Amygdala (tissue), 56 donors: ENCODE data around the gene CCPG1.
"Not testable (repeated sequence)": the region's sequence is repeated elsewhere in the genome, so short reads cannot be mapped to it uniquely, and the experiment has no call there.

Source experiments
- DNase-seq, 56 donors: peaks; one replicate each; lab custom pipeline; 2025; lab: John Stamatoyannopoulos, UW

Gene CCPG1, protein sequence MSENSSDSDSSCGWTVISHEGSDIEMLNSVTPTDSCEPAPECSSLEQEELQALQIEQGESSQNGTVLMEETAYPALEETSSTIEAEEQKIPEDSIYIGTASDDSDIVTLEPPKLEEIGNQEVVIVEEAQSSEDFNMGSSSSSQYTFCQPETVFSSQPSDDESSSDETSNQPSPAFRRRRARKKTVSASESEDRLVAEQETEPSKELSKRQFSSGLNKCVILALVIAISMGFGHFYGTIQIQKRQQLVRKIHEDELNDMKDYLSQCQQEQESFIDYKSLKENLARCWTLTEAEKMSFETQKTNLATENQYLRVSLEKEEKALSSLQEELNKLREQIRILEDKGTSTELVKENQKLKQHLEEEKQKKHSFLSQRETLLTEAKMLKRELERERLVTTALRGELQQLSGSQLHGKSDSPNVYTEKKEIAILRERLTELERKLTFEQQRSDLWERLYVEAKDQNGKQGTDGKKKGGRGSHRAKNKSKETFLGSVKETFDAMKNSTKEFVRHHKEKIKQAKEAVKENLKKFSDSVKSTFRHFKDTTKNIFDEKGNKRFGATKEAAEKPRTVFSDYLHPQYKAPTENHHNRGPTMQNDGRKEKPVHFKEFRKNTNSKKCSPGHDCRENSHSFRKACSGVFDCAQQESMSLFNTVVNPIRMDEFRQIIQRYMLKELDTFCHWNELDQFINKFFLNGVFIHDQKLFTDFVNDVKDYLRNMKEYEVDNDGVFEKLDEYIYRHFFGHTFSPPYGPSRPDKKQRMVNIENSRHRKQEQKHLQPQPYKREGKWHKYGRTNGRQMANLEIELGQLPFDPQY

DNA sequence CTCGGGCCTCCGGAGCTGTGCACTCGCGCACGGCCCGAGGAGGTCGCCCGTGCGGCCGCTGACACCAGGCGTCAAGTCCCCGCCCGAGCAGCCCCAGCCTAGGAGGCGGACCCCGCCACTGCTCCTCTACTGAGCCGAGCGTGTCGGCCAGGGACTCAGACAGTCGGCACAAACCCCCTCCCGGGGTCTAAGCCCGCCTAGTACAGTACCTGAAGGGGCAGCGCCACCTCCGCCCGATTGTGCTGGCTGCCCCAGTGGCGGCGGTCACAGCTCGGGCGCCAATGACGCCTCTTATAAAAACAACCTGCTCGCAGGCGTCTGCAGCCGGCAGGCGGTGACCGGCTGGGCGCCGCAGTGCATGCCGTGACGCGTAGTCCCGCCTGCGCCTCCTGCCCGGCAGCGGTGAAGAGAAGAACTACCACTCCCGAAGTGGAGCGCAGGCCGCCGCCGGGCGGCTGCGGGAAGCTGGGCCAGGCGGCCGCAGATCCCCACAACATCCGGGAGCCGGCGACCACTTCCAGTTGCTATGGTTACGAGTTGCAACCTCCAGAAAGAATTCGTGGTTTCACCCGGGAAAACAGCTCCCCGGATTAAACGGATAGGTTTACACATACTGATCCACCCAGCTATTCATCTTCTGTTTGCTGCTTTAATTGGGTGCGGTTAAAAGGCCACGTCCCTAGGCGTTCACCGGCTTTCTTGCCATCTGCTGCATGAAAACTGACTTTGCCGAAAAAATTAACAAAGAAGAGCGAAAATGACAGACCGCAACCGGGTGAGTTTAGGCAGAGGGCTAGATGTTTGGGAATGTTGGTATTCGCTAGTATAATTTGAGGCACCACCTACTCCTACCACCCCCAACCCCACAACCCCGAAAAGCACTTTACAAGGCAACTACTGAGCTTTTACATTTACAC, at the start of gene CCPG1, which contains the start of gene PIERCE2:
TSS of gene CCPG1 (minus strand) at position 348 of the 917 bp plus-strand sequence. CDS start 18,935 bp downstream, outside the sequence.
TSS of gene PIERCE2 (plus strand) at position 484 of the 917 bp plus-strand sequence. CDS start at position 758, 274 bp downstream.
- peak; percentile 37 to 94 (median 86) for DNase-seq

DNA sequence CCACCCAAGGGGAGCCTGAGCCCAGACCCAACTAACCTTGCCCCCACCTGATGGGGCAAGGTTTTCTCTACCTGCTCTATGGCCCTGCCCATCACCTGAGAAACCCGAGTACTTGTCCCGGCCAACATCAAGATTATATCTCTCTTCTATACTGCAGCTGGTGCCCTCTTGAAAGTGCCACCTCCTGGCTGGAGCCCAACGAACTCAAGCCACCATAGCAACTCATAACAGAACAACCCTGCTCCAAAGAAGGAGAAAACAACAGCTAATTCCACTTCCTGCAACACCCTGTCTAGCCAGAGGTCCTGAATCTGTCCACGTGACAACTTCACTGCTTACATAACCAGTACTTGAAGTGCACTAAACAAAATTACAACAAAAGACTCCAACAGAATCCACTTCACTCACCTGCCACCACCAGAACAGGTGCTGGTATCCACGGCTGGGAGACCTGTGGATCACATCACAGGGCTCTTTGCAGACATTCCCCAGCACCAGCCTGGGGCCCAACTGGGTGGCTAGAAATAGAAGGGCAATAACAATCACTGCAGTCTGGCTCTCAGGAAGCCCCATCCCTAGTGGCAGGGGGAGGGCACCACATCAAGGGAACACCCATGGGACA, 49.4 kb upstream of the CCPG1 start:
- no peak for DNase-seq

DNA sequence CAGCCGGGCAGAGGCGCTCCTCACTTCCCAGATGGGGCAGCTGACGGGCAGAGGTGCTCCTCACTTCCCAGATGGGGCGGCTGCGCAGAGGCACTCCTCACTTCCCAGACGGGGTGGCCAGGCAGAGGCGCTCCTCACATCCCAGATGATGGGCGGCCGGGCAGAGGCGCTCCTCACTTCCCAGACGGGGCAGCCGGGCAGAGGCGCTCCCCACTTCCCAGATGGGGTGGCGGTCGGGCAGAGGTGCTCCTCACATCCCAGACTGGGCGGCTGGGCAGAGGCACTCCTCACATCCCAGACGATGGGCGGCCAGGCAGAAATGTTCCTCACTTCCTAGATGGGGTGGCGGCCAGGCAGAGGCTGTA, 38.9 kb upstream of the CCPG1 start:
- DNase-seq, result not testable (repeated sequence)

DNA sequence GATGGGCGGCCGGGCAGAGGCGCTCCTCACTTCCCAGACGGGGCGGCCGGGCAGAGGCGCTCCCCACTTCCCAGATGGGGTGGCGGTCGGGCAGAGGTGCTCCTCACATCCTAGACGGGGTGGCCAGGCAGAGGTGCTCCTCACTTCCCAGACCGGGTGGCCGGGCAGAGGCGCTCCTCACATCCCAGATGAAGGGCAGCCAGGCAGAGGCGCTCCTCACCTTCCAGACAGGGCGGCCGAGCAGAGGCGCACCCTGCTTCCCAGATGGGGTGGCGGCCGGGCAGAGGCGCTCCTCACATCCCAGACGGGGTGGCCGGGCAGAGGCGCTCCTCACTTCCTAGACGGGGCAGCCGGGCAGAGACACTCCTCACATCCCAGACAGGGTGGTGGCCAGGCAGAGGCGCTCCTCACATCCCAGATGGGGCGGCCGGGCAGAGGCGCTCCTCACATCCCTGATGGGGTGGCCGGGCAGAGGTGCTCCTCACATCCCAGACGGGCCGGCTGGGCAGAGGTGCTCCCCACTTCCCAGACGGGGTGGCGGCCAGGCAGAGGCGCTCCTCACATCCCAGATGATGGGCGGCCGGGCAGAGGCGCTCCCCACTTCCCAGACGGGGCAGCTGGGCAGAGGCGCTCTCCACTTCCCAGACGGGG, 38.3 kb upstream of the CCPG1 start:
- not testable (repeated sequence) for DNase-seq

DNA sequence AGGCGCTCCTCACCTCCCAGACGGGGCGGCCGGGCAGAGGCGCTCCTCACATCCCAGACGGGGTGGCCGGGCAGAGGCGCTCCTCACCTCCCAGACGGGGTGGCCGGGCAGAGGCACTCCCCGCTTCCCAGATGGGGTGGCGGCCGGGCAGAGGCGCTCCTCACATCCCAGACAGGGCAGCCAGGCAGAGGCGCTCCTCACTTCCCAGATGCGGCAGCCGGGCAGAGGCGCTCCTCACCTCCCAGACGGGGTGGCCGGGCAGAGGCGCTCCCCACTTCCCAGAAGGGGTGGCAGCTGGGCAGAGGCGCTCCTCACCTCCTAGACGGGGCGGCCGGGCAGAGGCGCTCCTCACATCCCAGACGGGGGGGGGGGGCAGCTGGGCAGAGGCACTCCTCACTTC, 37.8 kb upstream of the CCPG1 start:
- not testable (repeated sequence) for DNase-seq

DNA sequence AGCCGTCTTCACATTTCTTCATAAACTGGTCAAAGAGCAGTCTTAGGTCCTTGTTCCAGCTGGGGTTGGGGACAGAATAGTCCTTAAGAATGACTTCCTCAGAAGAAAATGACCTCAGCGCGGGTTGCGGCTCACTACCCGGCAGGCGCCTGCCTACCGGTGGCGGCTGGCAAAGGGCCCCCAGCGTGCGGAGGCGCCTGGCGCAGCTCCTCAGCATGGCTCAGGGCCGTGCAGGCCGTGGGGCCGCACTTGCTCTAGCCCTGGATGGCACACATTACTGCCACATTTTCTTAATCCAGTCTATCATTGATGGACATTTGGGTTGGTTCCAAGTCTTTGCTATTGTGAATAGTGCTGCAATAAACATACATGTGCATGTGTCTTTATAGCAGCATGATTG, 35.0 kb upstream of the CCPG1 start:
- not testable (repeated sequence) for DNase-seq

DNA sequence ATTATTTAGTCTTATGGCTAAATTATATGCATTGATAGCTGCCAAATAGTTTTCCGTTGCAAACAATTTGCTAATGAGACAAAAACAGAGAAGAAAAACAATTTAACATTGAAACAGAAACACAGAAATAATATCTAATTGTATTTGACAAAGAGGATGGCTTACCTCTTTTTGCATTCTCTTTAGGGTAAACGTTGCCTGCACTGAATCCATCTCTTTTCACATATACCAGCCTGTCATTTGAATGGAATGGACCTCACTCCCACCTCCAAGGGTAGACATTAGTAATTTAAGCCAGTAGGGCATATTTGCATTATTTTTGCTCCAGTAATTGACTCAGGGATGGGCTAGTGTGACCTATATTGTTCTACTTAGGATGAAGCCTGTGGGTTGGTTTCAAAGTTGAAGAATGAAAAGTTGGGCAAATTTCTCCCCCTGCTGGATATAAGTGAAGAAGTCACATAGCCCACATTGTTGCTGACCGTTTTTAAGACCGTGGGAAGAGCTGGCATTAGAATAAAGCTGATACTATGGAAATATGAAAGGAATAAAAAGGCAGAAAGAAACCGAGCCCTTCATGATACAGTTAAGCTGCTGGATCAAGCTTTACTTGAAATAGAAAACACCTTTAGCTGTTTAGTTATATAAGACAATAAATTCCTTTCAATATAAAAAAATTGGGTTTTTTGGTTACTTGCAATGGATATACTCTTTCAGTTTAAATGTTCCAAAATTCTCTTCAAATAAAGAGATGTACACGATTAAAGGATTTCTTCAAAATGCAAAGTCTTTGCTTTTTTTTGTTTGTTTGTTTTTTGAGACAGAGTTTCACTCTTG, 27.0 kb upstream of the CCPG1 start:
- peak in 1 of 56 donors; percentile 3 for DNase-seq

DNA sequence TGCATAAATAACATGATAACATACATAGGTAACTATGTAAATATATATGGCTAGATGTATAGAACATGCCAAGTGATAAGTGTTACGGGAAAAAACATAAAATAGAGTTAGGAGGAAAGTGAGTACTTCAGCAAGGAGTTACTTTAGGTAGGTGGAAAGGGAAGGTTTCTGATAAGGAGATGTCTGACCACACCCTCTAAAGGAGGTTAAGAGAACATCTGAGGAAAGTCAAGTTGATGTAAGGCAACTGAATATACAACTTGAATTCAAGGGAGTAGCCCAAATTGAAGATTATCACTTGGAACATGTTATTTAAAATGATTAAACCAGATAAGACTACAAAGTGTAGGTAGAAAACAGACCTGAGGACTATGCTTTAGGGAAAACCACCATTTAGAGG, 13.9 kb upstream of the CCPG1 start:
- DNase-seq, result no peak

DNA sequence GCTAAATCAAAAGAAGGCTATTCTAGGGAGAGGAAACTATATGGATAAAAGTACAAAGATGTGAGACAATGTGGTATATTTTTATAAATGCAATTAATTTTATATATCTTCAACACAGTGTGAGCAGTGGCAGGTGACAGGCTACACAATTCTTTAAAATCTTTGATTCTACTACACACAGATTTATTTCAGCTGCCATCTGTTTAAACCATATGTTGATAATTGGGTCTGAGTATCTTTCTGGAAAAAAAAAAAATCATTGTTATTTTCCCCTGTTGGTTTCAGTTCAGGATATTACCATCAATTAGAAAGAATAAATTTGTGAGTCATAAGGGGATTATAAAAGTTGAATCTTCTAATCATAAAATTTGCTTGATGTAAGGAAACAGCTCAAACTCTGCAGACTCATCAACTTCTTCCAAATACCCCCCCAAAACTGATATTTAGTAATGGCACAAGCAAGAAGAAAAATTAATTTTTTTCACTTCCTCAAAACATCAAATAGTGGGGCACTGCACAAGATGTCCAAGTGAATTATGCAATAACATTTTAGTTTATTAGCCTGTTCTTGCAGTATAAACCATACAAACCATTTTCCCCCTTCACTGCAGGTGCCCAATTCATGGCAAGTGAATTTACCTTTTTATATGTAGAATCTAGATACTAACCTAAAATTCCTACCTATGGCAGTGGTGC, 12.2 kb upstream of the CCPG1 start:
- no peak for DNase-seq

DNA sequence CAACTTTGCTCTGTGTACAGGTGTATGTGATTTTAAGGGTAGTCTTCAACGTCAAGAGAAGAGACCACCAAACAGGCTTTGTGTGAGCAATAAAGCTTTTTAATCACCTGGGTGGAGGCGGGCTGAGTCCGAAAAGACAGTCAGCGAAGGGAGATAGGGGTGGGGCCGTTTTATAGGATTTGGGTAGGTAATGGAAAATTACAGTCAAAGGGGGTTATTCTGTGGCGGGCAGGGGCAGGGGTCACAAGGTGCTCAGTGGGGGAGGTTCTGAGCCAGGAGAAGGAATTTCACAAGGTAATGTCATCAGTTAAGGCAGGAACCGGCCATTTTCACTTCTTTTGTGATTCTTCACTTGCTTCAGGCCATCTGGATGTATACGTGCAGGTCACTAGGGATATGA, 9.5 kb upstream of the CCPG1 start:
- DNase-seq, result not testable (repeated sequence)

DNA sequence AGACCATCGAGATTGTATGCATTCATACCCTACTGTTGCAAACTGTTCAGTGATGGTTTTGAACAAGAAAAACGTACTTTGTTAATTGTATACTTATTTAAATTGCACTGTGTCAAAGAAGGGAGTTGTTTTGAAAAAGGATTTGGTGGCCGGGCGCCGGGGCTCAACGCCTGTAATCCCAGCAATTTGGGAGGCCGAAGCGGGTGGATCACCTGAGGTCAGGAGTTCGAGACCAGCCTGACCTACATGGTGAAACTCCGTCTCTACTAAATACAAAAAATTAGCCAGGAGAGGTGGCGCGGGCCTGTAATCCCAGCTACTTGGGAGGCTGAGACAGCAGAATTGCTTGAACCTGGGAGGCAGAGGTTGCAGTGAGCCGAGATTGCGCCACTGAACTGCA, 817 bp upstream of the CCPG1 start:
- not testable (repeated sequence) for DNase-seq

DNA sequence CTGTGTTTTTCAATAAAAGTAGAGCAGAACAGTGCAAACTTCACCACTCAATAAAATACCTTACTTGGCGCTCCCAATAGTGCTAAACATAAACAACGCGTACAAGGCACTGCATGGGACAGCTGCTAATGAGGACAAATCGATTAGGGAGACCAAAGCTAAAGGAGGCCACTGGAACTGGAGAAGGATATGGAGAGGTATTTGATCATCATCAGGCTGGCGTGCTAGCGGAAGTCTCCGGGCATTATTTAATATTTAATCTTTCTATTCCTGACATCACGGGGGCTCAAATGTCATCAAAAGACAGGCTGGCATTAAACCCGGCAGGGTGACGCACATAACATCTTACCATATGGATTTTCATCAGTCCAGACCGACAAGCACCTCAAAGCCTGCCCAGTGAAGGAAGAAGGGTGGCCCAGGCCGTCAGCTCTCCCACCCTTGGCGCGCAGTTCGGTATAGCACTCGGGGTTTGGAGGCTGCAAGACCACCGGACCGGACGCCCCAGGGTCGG, 604 bp downstream of the CCPG1 start:
- DNase-seq, result peak in 2 of 56 donors; percentile 31 to 63

DNA sequence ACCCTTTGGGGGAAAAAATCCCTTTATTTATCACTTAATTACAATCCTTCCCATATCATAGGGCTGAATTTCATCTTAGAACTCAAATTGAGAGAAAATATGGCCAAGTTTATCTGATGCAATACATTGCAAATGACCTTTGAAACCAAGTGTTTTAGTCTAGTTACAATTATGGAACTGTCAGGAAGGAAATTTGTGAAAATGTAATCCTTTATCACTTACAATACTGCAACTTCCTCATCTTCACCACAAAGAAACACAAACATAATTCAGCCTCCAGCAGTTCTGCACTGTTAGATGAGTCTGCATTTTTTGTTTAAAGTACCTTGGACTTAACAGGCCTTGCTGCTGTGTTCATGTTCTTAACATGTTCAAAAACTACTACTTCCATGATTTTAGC, 4.6 kb downstream of the CCPG1 start:
- no peak for DNase-seq

DNA sequence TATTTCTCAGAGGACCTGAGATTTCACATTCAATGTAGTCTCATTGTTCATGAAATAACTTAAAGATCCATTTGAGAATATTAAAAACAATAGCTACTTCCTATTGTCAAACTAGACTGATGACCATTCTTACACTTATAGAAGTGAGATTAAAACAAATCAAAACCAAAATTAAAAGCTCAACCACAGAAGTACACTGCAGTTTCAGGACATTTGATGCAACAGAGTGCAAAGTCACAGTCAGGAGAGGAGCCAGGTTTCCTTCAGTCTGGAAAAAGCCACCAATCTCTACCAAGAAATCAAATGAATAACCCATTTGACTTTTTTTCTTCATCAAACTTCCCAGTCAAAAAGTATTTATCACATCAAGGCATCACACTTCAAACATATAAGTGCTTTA, 5.5 kb downstream of the CCPG1 start:
- no peak for DNase-seq

DNA sequence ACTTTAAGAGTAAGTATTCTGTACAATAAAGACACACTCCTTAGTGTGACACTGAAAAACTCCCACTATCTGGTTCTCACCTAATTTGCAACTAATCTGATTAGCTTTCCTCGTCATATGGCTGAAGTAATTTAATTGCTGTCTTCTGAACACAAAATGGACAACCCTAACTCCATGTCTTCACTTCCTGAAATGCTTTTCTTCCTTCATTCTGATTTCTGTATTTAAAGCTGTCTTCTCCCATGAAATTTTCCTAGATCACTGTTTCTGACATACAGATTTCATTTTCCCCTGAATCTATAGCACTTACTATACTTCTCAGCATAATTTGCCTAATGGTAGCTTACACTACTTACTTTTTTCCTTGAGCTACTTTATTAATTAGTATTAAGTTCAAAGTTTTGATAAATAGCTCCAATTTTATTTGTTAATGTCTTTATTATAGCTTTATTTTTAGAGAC, 6.3 kb downstream of the CCPG1 start:
- DNase-seq, result no peak

DNA sequence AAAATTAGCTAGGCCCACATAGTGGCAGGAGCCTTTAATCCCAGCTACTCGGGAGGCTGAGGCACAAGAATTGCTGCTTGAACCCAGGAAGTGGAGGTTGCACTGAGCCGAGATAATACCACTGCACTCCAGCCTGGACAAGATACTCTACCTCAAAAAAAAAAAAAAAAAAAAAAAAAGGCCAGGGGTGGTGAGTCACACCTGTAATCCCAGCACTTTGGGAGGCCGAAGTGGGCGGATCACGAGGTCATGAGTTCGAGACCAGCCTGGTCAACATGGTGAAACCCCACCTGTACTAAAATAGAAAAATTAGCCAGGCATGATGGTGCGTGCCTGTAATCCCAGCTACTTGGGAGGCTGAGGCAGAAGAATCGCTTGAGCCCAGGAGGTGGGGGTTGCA, 8.1 kb downstream of the CCPG1 start:
- DNase-seq, result not testable (repeated sequence)

DNA sequence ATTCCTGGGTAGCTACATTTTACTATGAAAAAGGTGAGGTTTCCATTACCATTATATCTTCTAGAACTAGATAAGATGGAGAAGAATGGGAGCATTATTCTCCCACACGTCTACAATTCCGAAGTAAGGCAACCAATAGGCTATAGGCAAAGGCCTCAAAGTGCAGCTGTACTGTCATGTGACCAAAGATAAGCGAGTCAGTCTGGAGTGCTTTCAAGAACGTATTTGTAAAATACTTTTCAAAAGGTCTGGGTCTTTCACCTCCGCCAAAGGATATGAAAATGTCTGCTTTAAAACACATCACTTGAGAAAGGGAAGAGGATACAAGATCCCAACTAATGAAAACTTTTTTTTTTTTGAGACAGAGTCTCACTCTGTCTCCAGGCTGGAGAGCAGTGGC, 9.9 kb downstream of the CCPG1 start:
- DNase-seq, result no peak

DNA sequence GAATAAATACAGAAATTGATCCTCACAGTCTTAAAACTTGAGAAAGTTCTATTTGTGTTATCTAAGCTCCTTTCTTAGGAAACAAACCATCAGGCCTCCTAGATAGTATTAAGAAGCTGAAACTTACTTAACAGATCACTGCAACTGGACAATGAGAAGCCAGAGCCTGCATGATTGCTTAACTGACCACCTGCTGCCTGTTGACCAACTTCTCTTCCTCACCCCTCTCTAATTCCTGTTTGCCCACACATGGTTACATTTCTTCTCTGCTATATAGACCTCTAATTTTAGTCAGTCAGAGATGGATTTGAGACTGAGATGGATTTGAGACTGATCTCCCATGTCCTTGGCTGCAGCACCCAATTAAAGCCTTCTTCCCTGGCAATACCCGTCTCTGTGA, 13.5 kb downstream of the CCPG1 start:
- no peak for DNase-seq
